HCT116 (cell line): ENCODE measurements around the gene NDUFB3. TPM values are rescaled to one million over a fixed set of nuclear protein-coding genes. Genes with fewer than 3 reads are reported as not detected.
A peak's percentile ranks its signal among the peaks of the same experiment; 100 is the strongest.

ENCODE experiments used
- ATAC-seq: fragments of 200-7000 bp; cut with Tn5 transposase; 2 replicates; pipeline ENCODE4 v1.9.1; 2020; ENCODE audit warnings: mild to moderate bottlenecking, moderate library complexity
- BruUV-seq: library from RNA; stranded (reverse); fragments of 400-500 nt; replicated peaks from 2 replicates; lab custom pipeline; 2021; lab: Mats Ljungman, UMichigan
- CTCF ChIA-PET: fragments of 300-600 bp; sonication (Branson Sonifier 250); formaldehyde crosslinking; loops from one replicate; lab custom pipeline; 2021; ENCODE audit warnings: antibody characterized with exemption; lab: Charles Lee
- POLR2A ChIA-PET: fragments of 300-600, 350-600 bp; sonication (Branson Sonifier 250); formaldehyde crosslinking; loops from one replicate; lab custom pipeline; 2021; ENCODE audit warnings: antibody characterized with exemption; lab: Charles Lee
- RAD21 ChIA-PET, 2 experiments: fragments of 300-600 bp; sonication (Branson Sonifier 250); formaldehyde crosslinking; loops; one replicate each; lab custom pipeline; 2023; ENCODE audit warnings: low total read pairs in 2 of 2; ENCODE audit not compliant: uncharacterized antibody in 2 of 2, unreplicated experiment in 2 of 2, low non-redundant PET in 1 of 2; lab: Charles Lee
- DNase-seq: peaks from one replicate; pipeline ENCODE4 v3.0.0-alpha.2; 2010; ENCODE audit warnings: low read depth, low spot score
- H2AFZ ChIP-seq: fragments of 200-600 bp; shearing (Covaris generic), sonication (generic); 2 replicates; pipeline ENCODE4 v1.6.1; 2017; ENCODE audit warnings: low read depth, mixed run types, mixed read lengths, antibody characterized with exemption, low read length; ENCODE audit not compliant: poor library complexity, severe bottlenecking
- H3K27ac ChIP-seq: 2 replicates; pipeline ENCODE4 v1.5.1; 2012; ENCODE audit warnings: low read depth, low read length
- H3K27me3 ChIP-seq: fragments of 200-600 bp; sonication (generic); 2 replicates; pipeline ENCODE4 v1.6.1; 2016; ENCODE audit warnings: mixed run types, low read length, mixed read lengths; ENCODE audit not compliant: insufficient read depth
- H3K36me3 ChIP-seq, 2 experiments: fragments of 200-500 bp in 1 of 2; fragments of 200-600 bp in 1 of 2; sonication (Bioruptor generic) in 1 of 2; sonication (generic) in 1 of 2; 2 replicates each; pipeline versions ENCODE4 v1.5.1 to v1.6.1; 2014 to 2016; ENCODE audit warnings: low read length in 2 of 2, inconsistent platforms in 1 of 2, mixed read lengths in 1 of 2, mixed run types in 1 of 2; ENCODE audit not compliant: insufficient read depth in 2 of 2, control insufficient read depth in 1 of 2
- H3K4me1 ChIP-seq, 2 experiments: fragments of 200-600 bp in 1 of 2; sonication (generic) in 1 of 2; 2 replicates each; pipeline versions ENCODE4 v1.5.1 to v1.6.1; 2012 to 2017; ENCODE audit warnings: low read length in 2 of 2, inconsistent platforms in 1 of 2, mild to moderate bottlenecking in 1 of 2, mixed read lengths in 1 of 2, mixed run types in 1 of 2, moderate library complexity in 1 of 2; ENCODE audit not compliant: insufficient read depth in 2 of 2, control insufficient read depth in 1 of 2
- H3K4me2 ChIP-seq: fragments of 200-600 bp; sonication (generic); 2 replicates; pipeline ENCODE4 v1.6.1; 2017; ENCODE audit warnings: mixed run types, low read length, mixed read lengths
- H3K4me3 ChIP-seq, 2 experiments: fragments of 200-600 bp in 1 of 2; sonication (generic) in 1 of 2; replicated peaks in 1 of 2; 2 replicates each; pipeline ENCODE4 v1.5.1; 2011 to 2016; ENCODE audit warnings: low read length in 2 of 2, control low read depth in 1 of 2, low read depth in 1 of 2, mild to moderate bottlenecking in 1 of 2, mixed read lengths in 1 of 2, mixed run types in 1 of 2
- H3K79me2 ChIP-seq: fragments of 200-600 bp; sonication (generic); 2 replicates; pipeline ENCODE4 v1.6.1; 2017; ENCODE audit warnings: mild to moderate bottlenecking, mixed run types, low read length, moderate library complexity, mixed read lengths; ENCODE audit not compliant: insufficient read depth
- H3K9ac ChIP-seq: fragments of 200-600 bp; sonication (generic); 2 replicates; pipeline ENCODE4 v1.6.1; 2016; ENCODE audit warnings: low read length, mixed read lengths
- H3K9me2 ChIP-seq: fragments of 200-600 bp; sonication (generic), shearing (Covaris generic); 2 replicates; pipeline ENCODE4 v1.6.1; 2017; ENCODE audit warnings: mixed run types, mild to moderate bottlenecking, moderate library complexity; ENCODE audit not compliant: insufficient read depth
- H3K9me3 ChIP-seq, 2 experiments: fragments of 200-500 bp in 1 of 2; fragments of 200-600 bp in 1 of 2; sonication (Bioruptor generic) in 1 of 2; sonication (generic) in 1 of 2; 2 replicates each; pipeline ENCODE4 v1.6.1; 2014 to 2017; ENCODE audit warnings: low read length in 2 of 2, mixed read lengths in 2 of 2, inconsistent platforms in 1 of 2, low read depth in 1 of 2, mild to moderate bottlenecking in 1 of 2, mixed run types in 1 of 2, moderate library complexity in 1 of 2; ENCODE audit not compliant: control insufficient read depth in 1 of 2, insufficient read depth in 1 of 2
- H4K20me1 ChIP-seq: fragments of 200-600 bp; sonication (generic), shearing (Covaris generic); 2 replicates; pipeline ENCODE4 v1.6.1; 2017; ENCODE audit warnings: mixed run types, mild to moderate bottlenecking, moderate library complexity; ENCODE audit not compliant: insufficient read depth
- ELF1 ChIP-seq: IDR thresholded peaks from 2 replicates; pipeline ENCODE4 v1.6.1; 2012; ENCODE audit warnings: low read depth, borderline replicate concordance
- EZH2 ChIP-seq: fragments of 200-600 bp; sonication (generic); IDR thresholded peaks from 2 replicates; pipeline ENCODE4 v1.6.1; 2017; ENCODE audit warnings: antibody characterized with exemption, mixed run types
- intact Hi-C: fragments of 100-400 bp; cut with micrococcal nuclease; formaldehyde crosslinking; loops from 2 replicates; pipeline ENCODE4 v1.10.0; 2022
- total RNA-seq: library from RNA; stranded (reverse); gene quantifications from one replicate; pipeline ENCODE4 v1.2.1, GENCODE V29; 2021; ENCODE audit not compliant: unreplicated experiment
- TF ChIP-seq, protein P1 (sequence below): IDR thresholded peaks from 2 replicates; pipeline ENCODE4 v1.6.1; 2012; ENCODE audit warnings: low read depth
- TF ChIP-seq, protein P2 (sequence below): IDR thresholded peaks from 2 replicates; pipeline ENCODE4 v1.6.1; 2011; ENCODE audit warnings: mild to moderate bottlenecking, low read length, moderate library complexity; ENCODE audit not compliant: insufficient replicate concordance; ENCODE audit errors: extremely low read depth

The NDUFB3 gene
- total RNA-seq, 1 experiment from 2014 or later = 94.6 TPM

DNA sequence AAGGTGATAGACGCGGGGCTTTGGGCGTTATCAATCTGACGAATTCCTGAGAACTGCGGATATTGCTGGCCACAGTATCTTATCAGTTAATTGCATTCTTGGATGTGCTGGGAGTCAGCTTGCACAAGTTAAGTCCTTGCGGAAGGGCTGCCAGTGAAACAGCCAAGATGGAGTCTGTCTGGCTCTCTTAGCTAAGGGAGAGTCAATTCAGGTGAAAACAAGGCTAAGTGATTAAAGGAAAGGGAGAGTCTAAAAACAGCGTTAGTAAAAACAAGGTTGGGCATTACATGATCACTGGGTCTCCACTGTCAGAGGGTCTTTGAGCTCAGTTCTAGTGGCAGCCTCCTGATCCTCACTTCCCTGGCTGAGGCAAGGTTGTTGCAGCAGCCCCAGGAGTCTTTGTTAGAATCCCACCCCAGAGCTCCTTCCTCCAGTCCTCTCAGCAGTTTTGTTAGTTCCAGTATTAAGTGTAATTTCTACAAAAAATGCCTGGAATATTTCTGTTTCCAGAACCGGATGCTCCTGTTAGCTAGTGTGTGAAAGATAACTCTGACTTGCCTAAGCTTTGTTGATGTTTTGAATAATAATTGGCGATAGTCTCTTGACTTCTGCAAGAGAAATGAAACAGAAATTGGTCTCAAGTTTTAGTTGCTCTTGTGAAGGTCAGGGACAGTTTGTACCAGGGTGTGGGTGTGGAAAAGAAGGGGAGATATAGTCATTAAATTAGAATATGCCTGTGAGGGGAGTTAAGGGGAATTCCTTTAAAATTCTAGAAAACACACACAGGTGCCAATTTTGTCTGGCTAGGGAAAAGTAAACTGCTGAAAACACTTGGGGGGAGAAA lies 54.7 kb downstream of the NDUFB3 start (continued):
- TF ChIP-seq, protein P1, sequence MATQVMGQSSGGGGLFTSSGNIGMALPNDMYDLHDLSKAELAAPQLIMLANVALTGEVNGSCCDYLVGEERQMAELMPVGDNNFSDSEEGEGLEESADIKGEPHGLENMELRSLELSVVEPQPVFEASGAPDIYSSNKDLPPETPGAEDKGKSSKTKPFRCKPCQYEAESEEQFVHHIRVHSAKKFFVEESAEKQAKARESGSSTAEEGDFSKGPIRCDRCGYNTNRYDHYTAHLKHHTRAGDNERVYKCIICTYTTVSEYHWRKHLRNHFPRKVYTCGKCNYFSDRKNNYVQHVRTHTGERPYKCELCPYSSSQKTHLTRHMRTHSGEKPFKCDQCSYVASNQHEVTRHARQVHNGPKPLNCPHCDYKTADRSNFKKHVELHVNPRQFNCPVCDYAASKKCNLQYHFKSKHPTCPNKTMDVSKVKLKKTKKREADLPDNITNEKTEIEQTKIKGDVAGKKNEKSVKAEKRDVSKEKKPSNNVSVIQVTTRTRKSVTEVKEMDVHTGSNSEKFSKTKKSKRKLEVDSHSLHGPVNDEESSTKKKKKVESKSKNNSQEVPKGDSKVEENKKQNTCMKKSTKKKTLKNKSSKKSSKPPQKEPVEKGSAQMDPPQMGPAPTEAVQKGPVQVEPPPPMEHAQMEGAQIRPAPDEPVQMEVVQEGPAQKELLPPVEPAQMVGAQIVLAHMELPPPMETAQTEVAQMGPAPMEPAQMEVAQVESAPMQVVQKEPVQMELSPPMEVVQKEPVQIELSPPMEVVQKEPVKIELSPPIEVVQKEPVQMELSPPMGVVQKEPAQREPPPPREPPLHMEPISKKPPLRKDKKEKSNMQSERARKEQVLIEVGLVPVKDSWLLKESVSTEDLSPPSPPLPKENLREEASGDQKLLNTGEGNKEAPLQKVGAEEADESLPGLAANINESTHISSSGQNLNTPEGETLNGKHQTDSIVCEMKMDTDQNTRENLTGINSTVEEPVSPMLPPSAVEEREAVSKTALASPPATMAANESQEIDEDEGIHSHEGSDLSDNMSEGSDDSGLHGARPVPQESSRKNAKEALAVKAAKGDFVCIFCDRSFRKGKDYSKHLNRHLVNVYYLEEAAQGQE = no peak
- TF ChIP-seq, all 23 proteins: peak for 0

- RAD21 ChIA-PET = no interaction called here
- DNase-seq (no peak), ATAC-seq (no peak)
- Histone ChIP-seq H3K9me2 (no peaks in the 10 kb centered on the region), H3K27me3 (no peaks in the 10 kb centered on the region), H2AFZ (no peak overlapping the region), H3K9me3 (no peaks in the 10 kb centered on the region), H3K4me1 (peaks cover 13 to 88% of the 10 kb centered on the region in 2 experiments), H3K79me2 (peaks cover 81% of the 10 kb centered on the region), H3K9ac (peak overlapping the region; percentile 14; the same call in 1 of the 2 replicates), H3K4me3 (no peak overlapping the region), H3K4me2 (0 out of 2 replicates have a peak overlapping the region, but pooled peaks have one; percentile 24), H3K36me3 (no peaks in the 10 kb centered on the region), H4K20me1 (no peaks in the 10 kb centered on the region), H3K27ac (no peak overlapping the region)
- POLR2A ChIA-PET = no interaction called here
- intact Hi-C loops = no loop called here
- CTCF ChIA-PET = interaction anchor here (1.2 kb wide), 2 partner anchors 9 to 31 kb away, joined by 4 read pairs; no protein-coding TSS in a partner anchor
- BruUV-seq = no TSS peak
- TF ChIP-seq ELF1 (no peak), EZH2 (no peak)
- TF ChIP-seq, protein P2, sequence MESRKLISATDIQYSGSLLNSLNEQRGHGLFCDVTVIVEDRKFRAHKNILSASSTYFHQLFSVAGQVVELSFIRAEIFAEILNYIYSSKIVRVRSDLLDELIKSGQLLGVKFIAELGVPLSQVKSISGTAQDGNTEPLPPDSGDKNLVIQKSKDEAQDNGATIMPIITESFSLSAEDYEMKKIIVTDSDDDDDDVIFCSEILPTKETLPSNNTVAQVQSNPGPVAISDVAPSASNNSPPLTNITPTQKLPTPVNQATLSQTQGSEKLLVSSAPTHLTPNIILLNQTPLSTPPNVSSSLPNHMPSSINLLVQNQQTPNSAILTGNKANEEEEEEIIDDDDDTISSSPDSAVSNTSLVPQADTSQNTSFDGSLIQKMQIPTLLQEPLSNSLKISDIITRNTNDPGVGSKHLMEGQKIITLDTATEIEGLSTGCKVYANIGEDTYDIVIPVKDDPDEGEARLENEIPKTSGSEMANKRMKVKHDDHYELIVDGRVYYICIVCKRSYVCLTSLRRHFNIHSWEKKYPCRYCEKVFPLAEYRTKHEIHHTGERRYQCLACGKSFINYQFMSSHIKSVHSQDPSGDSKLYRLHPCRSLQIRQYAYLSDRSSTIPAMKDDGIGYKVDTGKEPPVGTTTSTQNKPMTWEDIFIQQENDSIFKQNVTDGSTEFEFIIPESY = no peak
Measured at GRCh38 chr2:201127152-201127511, 55.3 kb downstream of the NDUFB3 start.
